AML-193 (cell line): ENCODE results near the gene BMP7.
"Not testable (repeated sequence)": the region's sequence is repeated elsewhere in the genome, so short reads cannot be mapped to it uniquely, and the experiment has no call there.

ENCODE experiments used
- DNase-seq, 2 experiments: peaks; one replicate each; lab custom pipeline; 2025; lab: John Stamatoyannopoulos, UW

Gene BMP7

DNA sequence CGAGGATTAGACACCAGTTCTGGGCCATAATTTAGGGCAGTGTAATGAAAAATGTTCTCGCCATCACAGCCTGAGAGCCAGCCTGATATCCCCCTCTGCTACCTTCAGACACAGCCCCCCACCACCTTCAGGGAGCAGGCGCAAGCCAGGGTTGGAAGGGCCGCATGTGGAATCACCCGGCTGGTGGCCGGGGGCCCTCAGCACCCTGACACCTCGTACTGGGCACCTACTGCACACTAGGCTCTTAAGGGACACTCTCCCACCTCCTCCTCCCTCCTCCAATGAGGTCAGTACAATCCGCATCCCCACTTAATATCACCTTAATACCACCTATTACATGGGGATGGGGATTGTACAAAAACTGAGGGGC lies 55.5 kb downstream of the BMP7 start:
- no peak for DNase-seq

DNA sequence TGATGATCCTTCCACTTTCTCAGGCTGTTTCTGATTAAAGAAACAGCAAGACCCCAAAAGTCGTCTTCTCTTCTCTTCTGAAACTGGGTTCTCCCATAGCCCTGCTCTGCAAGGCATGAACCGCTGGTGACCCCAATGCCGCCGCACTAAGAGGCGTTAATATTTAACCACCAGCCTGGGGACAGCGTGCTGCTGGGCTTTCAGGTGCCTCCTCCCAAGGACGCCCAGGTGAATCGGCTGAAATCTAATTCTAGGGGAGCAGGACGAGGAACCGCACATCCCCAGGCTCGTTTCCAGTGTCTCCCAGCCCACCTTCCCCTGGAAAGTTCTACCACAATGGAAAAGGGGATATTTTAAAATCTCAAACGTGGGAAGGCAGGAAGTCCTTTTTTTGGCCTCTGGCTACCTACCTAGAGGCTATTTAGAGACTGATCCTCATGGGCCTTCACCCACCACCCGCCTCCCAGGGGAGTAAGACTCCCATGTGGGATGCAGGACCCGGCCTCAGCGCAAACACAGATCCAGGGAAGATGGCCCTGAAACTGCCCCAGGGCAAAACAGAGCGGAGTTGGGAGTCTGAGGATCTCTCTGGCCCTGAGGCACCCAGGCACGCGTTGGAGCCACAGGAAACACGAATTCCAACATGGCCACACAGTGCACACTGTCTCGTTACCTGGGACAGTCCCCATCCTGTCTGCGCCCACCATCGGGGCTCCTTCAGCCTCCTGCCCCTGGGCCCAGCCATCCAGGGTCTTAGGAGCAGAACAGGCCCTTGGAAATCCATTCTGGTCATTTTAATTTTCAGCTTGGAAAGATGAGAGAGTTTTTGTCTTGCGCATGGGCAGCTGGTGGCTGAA lies 56.2 kb downstream of the BMP7 start:
- DNase-seq, result no peak

DNA sequence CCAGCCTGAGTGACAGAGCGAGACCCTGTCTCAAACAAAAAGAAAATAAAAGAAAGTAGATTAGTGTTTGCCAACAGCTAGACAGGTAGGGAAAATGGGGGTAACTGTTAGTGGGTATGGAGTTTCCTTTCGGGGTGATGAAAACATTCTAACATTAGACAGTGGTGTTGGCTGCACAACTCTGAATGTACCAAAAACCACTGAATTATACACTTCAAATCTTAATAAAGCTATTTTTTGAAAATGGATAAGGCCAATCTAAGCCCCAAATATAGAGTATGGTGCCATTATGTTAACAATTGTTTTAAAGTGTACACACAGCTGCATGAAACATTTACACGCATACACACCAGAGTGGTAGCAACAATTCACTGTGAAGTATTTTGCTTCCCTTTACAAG lies 57.0 kb downstream of the BMP7 start:
- no peak for DNase-seq

DNA sequence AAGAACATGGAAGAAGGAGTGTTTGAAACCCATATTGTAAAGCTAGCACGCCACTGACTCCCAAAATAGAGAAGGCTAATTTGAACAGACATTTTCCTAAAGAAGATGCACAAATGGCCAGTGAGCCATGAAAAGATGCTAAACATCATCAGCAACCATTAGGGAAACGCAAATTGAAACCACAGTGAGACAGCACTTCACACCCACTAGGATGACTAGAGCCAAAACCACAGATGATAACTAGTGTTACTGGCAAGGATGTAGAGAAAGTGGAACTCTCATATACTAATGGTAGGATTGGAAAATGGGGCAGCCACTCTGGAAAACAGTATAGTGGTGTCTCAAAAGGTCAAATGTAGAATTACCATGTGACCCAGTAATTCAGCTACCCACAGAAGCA lies 58.2 kb downstream of the BMP7 start:
- DNase-seq, result no peak

DNA sequence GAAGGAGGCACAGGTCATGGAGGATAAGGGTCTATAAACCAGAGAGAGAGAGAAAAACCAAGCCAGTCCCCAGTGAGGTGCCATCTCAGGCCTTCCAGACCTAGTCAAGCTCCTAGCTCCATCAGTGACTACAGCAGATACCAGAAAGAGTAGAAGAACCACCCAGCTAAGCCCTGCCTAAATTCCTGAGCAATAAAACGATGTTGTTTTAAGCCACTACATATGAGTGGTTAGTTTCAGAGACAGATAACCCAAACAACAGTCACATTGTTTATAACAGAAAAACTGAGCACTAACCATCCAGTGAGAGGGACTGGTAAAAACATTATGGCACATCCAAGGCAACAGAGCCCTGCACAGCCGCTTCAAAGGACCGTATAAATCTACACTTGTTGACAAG lies 59.2 kb downstream of the BMP7 start:
- no peak for DNase-seq

DNA sequence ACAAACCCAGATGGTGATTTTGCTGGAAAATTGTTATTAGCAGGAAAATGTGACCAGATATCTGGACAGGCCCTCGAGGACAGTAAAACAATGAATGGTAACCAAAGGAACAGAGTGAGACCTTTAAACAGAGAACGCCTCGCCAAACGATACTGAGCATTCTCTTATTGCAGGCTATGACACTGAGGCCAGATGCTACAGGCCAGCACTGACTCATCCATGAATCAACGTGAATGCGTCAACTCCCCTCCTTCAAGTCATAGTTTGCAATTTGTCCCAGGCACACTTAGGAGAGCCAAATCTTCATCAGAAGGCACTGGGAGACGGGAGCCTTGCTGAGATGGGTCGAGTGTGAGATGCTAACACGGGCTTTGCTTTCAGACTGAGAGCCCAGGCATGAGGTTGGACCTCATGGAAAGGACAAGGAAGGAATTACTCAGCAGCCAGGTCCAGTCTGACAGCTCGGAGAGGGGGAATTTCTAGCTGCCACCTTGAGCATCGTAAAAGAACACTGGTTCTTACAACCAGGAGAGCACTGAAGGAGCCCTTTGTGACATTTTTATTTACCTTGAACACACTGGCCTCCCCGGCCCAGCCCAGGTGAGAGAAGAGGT lies 60.7 kb downstream of the BMP7 start:
- no peak for DNase-seq

DNA sequence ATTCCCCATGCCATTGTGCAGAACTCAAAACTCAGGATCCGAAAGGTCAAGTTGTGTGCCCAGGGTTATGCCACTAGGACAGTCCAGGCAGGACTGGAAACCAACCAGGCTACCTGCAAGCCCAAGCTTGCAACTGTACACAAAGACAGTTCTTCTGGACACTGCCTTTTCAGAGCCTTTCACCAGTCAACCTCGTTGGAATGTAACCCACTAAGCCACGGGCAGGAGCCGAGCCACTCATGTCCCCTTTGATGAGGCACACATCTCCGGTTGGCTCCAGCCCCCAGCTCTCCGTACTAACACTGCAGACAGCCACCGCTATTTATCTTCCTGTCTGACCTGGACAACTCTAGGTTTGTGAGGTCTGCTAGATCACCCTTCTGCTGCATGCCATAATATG lies 62.5 kb downstream of the BMP7 start:
- no peak for DNase-seq

DNA sequence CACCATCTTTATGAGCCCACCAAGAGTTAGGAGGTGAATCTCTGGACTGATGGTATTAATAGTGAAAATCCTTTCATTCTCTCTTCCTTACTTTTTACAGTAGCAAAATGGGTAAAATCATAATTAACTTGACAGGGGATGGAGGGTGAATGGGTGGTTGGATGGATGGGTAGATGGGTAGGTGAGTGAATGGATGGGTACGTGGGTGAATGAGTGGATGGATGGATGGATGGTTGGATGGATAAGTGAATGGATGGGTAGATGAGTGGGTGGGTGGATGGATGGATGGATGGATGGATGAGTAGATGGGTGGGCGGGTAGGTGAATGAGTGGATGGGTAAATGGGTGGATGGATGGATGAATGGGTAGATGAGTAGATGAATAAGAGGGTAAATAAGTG lies 63.2 kb downstream of the BMP7 start:
- no peak for DNase-seq

DNA sequence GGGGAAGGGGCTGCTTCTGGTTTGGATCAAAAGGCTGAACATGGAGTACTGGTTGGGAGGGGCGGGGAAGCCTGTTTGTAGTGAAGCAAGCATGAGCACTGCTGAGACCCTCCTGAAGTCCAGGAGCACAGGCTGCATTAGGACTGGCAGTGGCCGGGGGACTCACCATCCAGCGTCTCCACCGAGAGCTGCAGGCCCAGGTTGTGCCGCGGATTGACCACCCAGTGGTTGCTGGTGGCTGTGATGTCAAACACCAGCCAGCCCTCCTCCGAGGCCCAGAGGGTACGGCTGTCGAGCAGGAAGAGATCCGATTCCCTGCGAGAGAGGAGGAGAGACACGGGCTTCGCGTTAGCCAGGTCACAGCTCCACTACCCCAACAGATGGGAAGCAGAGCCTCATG lies 64.1 kb downstream of the BMP7 start:
- no peak for DNase-seq

DNA sequence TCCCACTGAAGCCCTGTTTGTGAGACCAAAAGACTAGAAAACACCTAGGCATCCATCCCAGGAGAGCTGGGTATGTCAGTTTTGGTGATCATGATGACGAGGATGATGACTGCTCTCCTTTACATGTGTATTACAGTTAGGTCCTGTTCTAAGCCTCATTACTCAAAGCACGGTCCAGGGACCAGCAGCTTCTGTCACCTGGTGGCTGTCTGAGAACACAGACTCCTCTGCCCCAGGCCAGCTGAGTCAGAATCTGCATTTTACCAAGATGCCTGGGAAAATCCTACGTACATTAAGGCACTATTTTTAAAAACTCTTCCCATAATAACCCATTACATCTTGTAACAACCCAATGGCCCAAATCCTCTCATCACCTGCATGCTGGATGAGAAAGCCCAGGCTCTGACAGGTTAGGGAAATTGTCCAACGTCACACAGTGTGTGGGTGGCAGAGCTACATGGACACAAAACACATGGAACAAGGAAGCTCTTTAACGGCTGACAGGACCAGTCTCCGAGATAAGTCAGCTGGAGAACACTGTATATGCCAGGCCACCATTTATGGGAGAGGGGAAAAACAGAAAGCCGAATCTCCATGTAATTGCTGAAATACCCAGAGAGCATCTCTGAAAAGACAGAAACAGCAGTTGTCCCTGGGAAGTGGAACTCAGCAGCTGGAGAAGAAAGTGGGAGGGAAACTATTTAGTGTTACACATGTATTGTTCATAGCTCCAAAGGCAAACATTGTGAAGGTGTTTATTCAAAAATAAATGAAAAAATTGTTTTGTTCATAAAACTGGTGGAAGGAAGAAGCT lies 65.4 kb downstream of the BMP7 start:
- DNase-seq, result no peak

DNA sequence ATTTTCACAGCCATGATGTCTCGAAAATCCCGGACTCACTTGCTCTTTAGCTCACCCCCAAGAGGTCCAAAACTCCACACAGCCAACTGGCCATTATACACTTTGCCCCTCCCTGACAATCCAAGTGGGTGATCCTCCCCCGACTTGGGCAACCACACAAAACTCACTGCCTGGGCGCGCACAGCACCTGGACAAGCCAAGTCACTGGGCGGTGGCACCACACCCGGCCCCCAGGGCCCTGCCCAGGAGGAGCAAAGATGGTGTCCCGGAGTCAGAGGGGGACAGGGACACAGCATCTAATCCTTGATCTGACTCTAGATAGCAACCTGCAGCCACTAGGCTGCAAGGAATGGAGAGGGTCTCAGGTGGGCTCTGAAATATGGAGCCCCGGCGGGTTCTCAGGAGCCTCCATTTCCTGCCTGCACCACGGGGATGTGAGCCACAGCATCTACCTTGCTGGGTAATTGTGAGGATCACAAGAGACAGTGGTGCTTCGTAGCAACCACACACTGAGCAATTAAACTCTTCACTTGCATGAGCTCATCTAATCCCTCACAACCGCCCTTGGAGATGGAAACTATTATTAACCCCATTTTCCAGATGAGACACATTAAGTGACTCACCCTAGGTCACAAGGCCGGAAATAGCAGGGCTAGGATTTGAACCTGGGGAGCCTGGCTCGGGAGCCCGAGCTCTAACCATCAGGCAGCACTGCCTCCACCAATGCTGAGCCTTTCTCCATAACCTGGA lies 66.6 kb downstream of the BMP7 start:
- DNase-seq, result no peak

DNA sequence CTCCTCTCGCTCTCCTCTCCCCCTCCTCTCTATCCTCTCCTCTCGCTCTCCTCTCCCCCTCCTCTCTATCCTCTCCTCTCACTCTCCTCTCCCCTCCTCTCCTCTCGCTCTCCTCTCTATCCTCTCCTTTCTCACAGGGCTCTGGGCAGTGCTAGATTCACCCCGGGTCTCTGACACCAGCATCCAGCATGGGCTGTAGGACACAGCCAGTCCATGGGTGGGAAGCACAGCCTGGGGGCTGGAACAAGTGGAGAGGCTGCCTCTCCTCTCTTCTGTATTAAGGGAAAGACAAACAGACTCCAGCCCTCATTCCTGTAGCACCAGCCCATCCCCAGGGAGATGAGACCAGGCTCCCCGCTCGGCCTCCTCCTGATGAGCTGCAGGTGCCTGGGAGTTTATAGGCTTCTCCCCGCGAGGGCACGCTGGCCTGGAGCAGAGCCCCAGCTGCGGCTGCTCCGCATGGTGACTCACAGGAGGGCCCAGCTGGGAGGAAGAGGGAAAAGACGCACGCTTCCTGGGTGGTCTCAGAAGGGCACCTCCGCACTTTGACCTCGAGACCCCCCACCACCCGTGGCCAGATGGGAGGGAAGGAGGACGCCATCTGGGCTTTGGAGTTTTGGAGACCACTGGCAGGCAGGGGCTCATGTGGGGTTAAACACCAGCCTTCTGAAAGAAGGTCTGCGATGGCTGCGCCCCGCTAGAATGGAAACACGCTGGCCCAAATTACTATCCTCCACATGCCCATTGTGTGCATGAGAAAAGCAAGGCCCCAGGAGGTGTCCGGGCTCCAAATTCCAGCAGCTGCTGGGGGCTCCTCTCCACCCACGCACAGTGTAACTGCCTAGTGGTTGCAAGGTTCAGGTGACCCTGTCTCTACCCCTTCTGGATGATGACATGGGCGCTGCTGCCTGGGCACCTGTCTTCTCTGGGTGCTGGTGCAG lies 68.0 kb downstream of the BMP7 start:
- DNase-seq, result no peak

DNA sequence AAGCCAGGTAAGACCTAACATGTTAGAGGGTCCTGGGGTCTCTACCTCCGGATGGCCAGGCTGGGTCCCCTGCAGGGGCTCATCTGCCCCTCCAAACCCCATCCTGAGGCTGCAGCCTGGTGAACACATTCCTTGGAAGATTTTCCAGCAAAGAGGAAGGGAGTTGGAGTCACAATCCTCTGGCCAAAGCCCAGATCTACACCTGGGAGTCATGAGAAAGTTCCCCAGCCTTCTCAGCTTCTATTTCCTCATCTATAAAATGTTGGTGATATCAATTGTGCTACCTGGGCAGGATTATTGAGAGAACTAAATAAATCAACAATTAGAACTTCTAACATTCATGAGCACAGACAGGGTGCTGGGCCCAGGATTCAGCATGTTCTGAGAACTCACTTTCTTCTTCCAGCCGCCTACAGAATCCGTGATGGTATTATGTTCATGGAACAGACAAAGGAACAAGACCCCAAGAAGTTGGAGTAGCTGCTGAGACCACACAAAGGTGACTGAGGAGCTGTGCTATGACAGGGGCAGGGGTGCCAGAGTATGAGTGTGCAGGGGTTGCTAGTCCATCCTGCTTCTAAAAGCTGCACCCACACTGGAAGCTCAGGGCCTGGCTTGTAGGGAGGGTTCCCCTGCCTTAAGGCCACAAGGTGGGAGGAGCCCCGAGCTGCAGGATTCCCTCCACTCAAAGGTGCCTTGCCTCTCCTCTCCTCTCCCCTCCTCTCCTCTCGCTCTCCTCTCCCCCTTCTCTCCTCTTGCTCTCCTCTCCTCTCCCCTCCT lies 68.9 kb downstream of the BMP7 start:
- no peak for DNase-seq

DNA sequence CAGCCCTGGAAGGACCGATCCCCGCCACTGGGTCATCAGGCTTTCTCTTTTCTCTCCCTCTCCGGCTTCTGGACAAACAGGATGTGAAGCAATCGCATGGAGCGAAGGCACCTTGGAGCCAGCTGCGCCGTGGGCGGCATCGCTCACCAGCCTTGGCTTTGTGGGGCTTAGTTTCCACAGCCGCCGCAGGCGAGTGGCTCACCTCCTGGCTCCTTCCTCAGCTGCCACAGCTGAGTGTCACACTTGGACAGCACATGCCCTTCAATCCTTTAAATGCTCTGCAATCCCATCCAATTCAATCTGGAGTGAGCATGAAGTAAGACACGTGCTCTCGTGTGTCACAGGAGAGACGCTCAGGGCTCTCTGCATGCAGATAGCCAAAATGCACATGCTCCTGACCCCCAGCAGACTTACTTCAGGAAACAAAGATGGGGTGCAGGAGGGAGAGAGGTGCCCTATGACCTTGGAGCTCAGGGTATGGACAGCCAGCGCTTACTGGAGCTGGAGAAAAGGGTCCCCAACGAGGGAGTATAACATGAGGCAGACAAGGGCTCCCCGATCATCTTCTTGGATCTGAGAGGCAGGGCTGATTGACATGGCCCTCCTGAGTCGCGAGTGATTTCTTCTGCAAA lies 70.9 kb downstream of the BMP7 start:
- no peak for DNase-seq

DNA sequence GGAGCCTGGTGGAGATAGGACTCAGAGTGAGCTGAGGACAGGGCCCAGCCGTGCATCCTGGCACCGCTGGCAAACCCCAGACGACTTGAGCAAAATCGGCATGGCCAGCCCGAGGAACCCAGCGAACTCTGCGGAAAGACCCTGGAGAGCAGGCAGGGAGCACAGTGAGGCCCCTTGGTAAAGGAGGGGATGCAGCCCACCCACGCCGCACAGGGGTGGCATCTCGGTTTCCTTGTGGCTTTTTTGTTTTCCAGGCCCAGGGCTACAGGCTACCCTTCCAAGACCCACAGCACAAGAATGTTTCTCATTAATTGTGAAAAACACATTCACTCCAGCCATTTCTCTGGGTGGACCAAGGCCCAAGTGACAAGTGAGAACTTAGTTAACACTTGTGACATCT lies 71.4 kb downstream of the BMP7 start:
- DNase-seq, result no peak

DNA sequence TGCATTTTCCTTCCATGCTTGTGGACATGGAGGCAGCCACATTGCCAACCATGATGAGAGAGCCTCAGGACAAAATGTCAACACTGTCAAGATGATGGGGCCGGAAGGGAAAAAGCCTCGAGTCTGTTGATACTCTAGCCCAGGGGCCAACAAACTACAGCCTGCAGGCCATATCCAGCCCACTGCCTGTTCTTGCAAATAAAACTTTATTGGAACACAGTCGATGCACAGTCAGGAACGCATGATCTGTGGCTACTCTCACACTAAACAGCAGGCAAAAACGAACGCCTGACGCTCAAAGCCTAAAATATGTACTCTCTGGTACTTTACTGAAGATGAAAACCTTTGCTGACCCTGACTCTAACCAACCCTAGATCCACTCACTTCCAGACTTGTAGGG lies 72.3 kb downstream of the BMP7 start:
- no peak for DNase-seq

DNA sequence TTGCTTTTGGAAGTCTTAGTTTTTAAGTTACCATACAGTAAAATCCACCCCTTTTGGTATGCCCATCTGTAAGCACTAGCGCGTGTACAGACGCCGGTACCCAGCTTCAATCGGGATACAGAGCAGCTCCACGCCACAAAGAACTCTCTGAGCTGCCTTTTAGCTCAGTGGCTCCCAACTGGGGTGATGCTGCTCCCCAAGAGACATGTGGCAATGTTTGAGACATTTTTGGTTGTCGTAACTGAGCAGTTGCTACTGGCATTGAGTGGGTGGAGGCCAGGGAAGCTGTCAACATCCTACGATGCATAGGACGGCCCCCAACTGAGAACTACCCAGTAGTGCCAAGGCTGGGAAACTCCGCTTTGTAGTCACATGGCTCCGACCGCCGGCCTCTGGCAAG lies 73.3 kb downstream of the BMP7 start:
- no peak for DNase-seq

DNA sequence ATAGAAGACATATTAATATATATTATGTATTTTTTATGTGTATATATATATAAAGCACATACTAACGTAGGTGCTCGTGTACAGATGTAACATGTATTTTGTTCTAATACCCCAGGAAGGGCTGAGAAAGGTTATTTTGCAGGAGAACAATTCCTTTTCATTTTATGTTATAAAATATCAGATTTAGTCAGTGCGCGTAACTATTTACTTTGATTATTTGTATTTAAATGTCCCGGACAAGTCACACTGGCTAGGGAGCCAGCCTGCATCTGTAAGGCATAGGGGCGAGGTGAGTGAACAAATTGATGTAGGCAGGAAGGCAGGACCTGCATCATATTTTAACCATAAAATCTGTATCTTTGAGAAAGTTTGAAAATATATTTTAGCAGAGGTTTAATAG lies 74.1 kb downstream of the BMP7 start:
- no peak for DNase-seq

DNA sequence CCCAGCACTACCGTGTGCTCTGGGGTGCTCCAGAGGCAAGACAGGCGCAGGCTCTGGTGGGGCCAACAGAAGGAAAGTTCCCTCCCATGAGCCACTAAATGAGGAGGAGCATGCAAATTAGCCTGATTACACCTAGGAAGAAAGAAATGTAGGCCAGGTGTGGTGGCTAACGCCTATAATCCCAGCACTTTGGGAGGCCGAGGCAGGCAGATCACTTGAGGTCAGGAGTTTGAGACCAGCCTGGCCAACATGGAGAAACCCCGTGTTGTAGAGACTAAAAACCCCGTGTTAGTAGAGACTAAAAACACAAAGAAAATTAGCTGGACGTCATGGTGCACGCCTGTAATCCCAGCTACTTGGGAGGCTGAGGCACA lies 75.2 kb downstream of the BMP7 start:
- not testable (repeated sequence) for DNase-seq
